Measurements from ENCODE around the gene ZFP36L1.

ZFP36L1 gene

DNA sequence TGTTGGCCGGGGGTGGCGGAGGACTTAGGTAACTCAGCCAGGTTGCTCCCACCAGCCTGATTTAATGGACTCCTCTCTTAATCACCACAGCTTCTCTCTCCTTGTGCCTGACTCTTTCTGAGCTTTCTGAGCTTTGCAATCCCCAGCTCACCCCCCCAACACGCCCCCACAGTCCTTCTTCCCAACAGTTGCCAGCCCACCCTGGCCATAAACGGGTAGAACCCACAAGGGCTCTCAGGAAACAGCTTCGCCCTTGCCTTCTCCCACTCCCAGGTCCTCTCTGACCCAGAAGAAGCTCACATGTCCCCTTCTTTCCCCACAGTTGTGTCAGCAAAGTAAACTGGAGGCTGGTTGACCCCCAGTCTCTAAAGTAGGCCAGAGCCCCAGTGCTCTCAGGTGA is 32.9 kb downstream of the ZFP36L1 start:
- DNase-seq: no peak

DNA sequence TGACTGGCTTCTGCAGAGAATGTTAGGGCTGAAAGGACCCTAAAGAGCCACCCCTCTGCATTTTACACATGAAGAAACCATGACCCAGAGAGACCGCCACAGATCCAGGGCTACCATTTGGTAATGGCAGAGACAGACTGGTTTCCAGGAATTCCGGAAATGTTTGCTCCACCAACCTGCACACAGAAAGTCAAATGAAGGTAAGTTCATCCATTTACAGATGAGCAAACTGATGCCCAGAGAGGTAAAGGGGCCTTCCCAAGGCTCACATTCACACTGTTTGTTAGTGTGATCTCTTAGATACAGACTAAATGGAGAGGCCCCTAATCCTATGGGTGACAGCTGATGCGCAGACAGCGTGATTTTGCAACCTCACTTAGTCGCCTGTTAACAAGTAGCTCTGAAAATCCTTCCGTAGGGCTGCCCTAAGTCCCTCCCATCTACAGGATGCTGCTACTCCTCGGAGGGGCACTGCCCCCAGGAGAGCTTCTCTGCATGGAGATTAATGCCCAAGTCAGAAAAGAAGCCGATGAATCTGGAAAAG is 33.8 kb downstream of the ZFP36L1 start:
- no peak for DNase-seq

GRCh38 chr14:68758301-68758700 is 34.6 kb downstream of the ZFP36L1 start:
- no peak for DNase-seq

DNA sequence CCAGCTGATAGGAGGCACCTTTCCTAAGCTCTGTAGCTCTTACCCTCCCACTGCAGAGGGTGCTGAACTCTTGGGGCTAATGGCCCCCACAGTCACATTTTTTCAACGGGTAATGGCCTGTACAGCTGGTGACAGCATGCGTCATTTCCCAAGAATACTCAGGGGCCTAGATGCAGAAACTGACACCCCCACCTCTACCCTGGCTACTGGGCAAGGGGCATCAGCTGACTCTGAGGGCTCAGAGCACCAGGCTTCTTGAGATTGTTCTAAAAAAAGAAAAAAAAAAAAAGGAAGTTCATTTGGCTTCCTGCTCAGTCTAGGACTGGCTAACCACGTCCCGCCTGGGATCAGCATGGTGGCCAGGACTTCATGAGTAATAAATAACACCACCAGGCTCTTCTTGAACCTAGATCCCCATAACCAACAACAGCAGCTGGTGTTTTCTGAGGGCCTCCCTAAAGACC is 35.2 kb downstream of the ZFP36L1 start:
- DNase-seq: no peak

- DNase-seq: no peak
Observed at GRCh38 chr14:68756734-68757133, 36.1 kb downstream of the ZFP36L1 start.

GRCh38 chr14:68756000-68756481 is 36.8 kb downstream of the ZFP36L1 start:
- DNase-seq: no peak

GRCh38 chr14:68755016-68755353 is 37.9 kb downstream of the ZFP36L1 start:
- DNase-seq: no peak

- DNase-seq: no peak
Observed at GRCh38 chr14:68753690-68754089, 39.2 kb downstream of the ZFP36L1 start.

DNA sequence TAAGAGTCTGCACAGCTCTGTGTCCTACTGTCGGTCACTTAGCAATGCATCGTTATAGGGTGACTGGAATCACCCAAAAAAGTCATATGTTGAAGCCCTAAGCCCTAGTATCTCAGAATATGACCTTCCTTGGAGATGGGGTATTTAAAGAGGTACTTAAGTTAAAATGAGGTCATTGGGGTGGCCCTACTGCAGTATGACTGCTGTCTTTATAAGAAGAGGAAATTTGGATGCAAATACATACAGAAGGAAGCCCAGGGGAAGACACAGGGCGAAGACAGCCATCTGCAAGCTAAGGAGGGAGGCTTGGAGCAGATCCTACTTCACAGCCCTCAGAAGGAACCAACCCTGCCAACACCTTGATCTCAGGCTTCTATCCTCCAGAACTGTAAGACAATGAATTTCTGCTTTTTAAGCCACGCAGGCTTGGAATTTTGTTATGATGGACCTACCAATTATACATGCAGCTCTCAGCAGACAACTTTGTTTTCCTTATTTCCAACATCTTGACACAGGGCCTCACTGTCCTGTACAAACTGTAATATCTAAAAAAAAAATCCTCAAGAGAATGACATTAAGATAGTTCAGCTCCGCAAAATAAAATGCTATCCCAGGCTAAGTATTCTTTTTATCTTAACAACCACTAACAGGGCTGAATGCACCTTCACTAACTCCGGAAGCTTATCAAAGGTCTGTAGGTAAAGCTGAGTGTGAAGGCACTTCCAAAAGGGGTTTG is 40.4 kb downstream of the ZFP36L1 start:
- no peak for DNase-seq

GRCh38 chr14:68749487-68750475 is 43.1 kb downstream of the ZFP36L1 start:
- no peak for DNase-seq

DNA sequence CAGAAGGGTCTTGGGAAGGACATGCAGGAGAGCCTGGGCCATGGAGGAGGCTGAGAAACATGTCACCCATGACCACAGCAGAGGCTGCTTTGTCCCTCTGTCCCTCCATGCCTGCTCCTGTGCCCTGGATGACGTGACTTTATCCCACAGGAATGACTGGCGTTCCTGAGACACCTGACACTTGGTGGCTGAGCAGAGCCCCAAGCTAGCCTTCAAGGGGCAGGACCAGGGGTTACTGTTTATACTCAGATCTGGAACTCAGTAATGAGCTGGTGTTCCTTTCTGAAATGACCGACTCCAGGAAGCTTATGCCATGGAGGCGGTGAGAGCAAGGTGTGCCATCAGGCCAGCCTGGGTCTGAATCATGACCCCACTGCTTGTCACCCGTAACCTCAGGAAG is 44.2 kb downstream of the ZFP36L1 start:
- DNase-seq: no peak

GRCh38 chr14:68748260-68748659 is 44.6 kb downstream of the ZFP36L1 start:
- DNase-seq: no peak

DNA sequence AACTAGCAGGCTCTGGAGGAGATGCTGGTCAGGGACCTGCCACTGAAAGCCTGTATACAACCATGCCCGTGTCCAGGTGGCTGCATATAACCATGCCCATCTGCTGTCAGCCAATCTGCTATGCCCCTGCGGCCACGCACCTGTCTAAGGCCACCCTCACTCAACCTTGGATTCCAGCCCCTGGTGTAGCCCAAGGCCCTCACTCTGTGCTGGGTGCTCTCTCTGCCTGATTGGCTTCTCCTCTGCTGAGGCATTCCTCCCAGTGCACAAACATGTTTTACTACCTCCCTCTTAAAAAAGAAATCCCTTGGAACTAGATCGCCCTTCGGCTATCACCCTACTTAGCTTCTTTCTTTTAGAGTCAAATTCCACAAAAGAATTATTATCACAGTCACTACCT is 45.5 kb downstream of the ZFP36L1 start:
- no peak for DNase-seq

DNA sequence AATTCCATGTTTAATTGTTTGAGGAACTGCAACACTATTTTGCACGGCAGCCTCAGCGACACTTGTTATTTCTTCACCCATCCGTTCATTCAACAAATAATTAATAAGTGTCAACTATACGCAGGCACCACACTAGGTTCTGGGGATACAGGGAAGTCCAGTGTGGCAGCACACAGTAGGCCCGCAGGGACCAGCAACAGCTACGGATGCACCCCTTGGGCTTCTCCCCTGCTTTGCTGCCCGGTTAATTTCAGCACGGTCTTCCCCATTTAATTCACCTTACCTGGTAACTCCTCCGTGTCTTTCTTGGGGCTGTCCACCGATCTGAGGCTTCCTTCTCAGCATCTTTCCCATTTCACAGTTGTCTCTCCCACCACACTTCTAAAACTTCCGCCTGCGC is 48.3 kb downstream of the ZFP36L1 start:
- no peak for DNase-seq

GRCh38 chr14:68741839-68742470 is 50.9 kb downstream of the ZFP36L1 start:
- no peak for DNase-seq

- DNase-seq: no peak
Observed at GRCh38 chr14:68741477-68741791, 51.4 kb downstream of the ZFP36L1 start.

DNA sequence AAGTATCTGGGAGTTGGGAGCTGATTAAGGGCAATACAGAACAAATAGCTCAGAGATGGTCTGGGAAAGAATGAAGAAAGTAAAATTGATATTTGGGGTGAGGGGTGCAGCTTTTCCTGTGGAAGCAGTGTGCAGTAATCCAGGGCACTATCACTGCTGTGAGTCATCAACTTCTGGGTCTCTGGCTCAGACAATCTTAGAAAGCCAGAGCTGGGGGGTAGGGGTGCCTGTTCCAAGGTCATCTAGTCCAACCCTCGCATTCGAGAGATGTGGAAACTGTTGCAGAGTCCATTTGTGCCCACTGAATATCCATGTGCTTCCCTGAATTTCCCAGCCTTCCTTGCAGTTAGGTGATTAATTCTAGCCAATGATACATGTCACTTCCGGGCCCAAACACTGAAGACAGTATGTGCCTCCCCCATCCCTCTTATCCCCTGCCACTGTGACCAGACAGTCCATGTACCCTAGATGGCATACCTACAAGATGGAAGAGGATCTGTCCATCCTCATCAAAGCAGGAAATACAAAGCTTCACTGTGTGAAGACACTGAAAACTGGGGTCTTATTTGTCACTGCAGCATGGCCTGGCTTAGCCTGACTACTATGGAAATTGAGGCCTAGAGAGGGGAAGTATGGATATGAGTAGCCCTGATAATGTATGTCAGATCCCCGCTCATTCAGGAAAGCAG is 51.9 kb downstream of the ZFP36L1 start:
- no peak for DNase-seq

GRCh38 chr14:68739701-68740100 is 53.2 kb downstream of the ZFP36L1 start:
- no peak for DNase-seq

DNA sequence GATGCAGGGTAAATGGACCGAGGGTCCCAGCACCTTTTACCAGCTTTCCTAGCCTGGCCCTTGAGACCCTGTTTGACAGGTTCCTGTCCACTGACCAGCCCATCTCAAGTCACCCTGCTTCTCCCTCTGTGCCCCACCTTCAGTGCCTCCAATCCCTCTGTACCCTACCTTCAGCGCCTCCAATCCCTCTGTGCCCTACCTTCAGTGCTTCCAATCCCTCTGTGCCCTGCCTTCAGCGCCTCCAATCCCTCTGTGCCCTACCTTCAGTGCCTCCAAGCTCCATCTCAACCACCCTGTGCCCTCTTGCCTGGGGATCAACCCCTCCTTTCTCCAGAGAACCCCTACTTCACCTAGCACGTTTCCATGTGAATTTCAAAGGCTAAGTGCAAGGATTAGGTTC is 54.3 kb downstream of the ZFP36L1 start:
- DNase-seq: no peak

Data from cortex of kidney (tissue), 1 donor.